Mesothelial cell of epicardium (in vitro differentiated cells): Measurements from ENCODE around the gene FNTB. TPM values are rescaled to one million over a fixed set of nuclear protein-coding genes. Genes with fewer than 3 reads are reported as not detected.
"Not testable (repeated sequence)": the region's sequence is repeated elsewhere in the genome, so short reads cannot be mapped to it uniquely, and the experiment has no call there.

Source experiments
- DNase-seq, 2 experiments: peaks; one replicate each; pipeline ENCODE4 v3.0.0; 2021; ENCODE audit warnings: low spot score in 2 of 2; ENCODE audit not compliant: unreplicated experiment in 2 of 2
- H3K27ac Mint-ChIP-seq: 2 replicates; pipeline ENCODE4 v1.8.0; 2021; ENCODE audit warnings: mixed read lengths
- H3K27me3 Mint-ChIP-seq: 2 replicates; pipeline ENCODE4 v1.8.0; 2021; ENCODE audit warnings: low read depth, mixed read lengths
- H3K36me3 Mint-ChIP-seq: 2 replicates; pipeline ENCODE4 v1.8.0; 2021; ENCODE audit warnings: mixed read lengths
- H3K4me1 Mint-ChIP-seq: 2 replicates; pipeline ENCODE4 v1.8.0; 2021; ENCODE audit warnings: mixed read lengths
- H3K4me3 Mint-ChIP-seq: 2 replicates; pipeline ENCODE4 v1.8.0; 2021; ENCODE audit warnings: mild to moderate bottlenecking, moderate library complexity, mixed read lengths
- H3K9me3 Mint-ChIP-seq: 2 replicates; pipeline ENCODE4 v1.8.0; 2021; ENCODE audit warnings: mixed read lengths
- CTCF ChIP-seq: fragments of 200-600 bp; sonication (generic); IDR thresholded peaks from one replicate; pipeline ENCODE4 v1.5.0; 2021; ENCODE audit warnings: antibody characterized with exemption; ENCODE audit not compliant: unreplicated experiment
- total RNA-seq: library from RNA; stranded (reverse); gene quantifications from 3 replicates; pipeline ENCODE4 v1.2.1, GENCODE V29; 2021

Gene FNTB
- total RNA-seq, 1 donor from 2014 or later: 45.7 TPM

GRCh38 chr14:65028937-65029336 lies 42.2 kb downstream of the FNTB start:
- Mint-ChIP-seq H3K27me3 (no peaks in the 10 kb centered on the region), H3K27ac (no peak overlapping the region), H3K36me3 (peaks cover 39% of the 10 kb centered on the region), H3K4me3 (no peak overlapping the region), H3K9me3 (no peaks in the 10 kb centered on the region), H3K4me1 (no peaks in the 10 kb centered on the region)
- no peak for TF ChIP-seq CTCF
- DNase-seq: no peak

GRCh38 chr14:65031321-65031720 lies 44.6 kb downstream of the FNTB start:
- H3K27me3 Mint-ChIP-seq, DNase-seq, H3K4me1 Mint-ChIP-seq, H3K9me3 Mint-ChIP-seq, H3K27ac Mint-ChIP-seq, H3K4me3 Mint-ChIP-seq: not testable (repeated sequence)
- H3K36me3 Mint-ChIP-seq: peaks cover 47% of the 10 kb centered on the region

GRCh38 chr14:65032319-65032718 lies 45.6 kb downstream of the FNTB start:
- Mint-ChIP-seq H3K9me3 (no peaks in the 10 kb centered on the region), H3K27me3 (no peaks in the 10 kb centered on the region), H3K27ac (no peak overlapping the region), H3K4me1 (no peaks in the 10 kb centered on the region), H3K4me3 (no peak overlapping the region), H3K36me3 (peaks cover 44% of the 10 kb centered on the region)
- no peak for DNase-seq
- TF ChIP-seq CTCF: no peak

GRCh38 chr14:65033181-65033580 lies 46.5 kb downstream of the FNTB start:
- no peaks in the 10 kb centered on the region for H3K4me1 Mint-ChIP-seq
- H3K4me3 Mint-ChIP-seq: no peak overlapping the region
- H3K27me3 Mint-ChIP-seq: no peaks in the 10 kb centered on the region
- no peak overlapping the region for H3K27ac Mint-ChIP-seq
- no peak for TF ChIP-seq CTCF
- no peaks in the 10 kb centered on the region for H3K9me3 Mint-ChIP-seq
- DNase-seq: no peak
- H3K36me3 Mint-ChIP-seq: peaks cover 41% of the 10 kb centered on the region

GRCh38 chr14:65034021-65034420 lies 47.3 kb downstream of the FNTB start:
- Mint-ChIP-seq H3K4me3 (no peak overlapping the region), H3K9me3 (no peaks in the 10 kb centered on the region), H3K36me3 (peaks cover 41% of the 10 kb centered on the region), H3K27me3 (no peaks in the 10 kb centered on the region), H3K27ac (no peak overlapping the region), H3K4me1 (no peaks in the 10 kb centered on the region)
- TF ChIP-seq CTCF: no peak
- no peak for DNase-seq

GRCh38 chr14:65035049-65035448 lies 48.4 kb downstream of the FNTB start:
- H3K4me1 Mint-ChIP-seq: no peaks in the 10 kb centered on the region
- no peak overlapping the region for H3K27ac Mint-ChIP-seq
- H3K9me3 Mint-ChIP-seq: no peaks in the 10 kb centered on the region
- TF ChIP-seq CTCF: no peak
- H3K4me3 Mint-ChIP-seq: no peak overlapping the region
- DNase-seq: no peak
- no peaks in the 10 kb centered on the region for H3K27me3 Mint-ChIP-seq
- peaks cover 38% of the 10 kb centered on the region for H3K36me3 Mint-ChIP-seq
